ENCODE measurements around the gene ARHGAP22.

Gene ARHGAP22

GRCh38 chr10:48533540-48533939 is 71.3 kb downstream of the ARHGAP22 start:
- DNase-seq (ENCODE audit: low spot score): no peak

- DNase-seq (ENCODE audit: low spot score): no peak
Observed at GRCh38 chr10:48531486-48531885, 73.4 kb downstream of the ARHGAP22 start.

- no peak for DNase-seq (ENCODE audit: low spot score)
Observed at GRCh38 chr10:48529331-48529730, 75.5 kb downstream of the ARHGAP22 start.

- DNase-seq (ENCODE audit: low spot score): no peak
Observed at GRCh38 chr10:48527756-48528155, 77.1 kb downstream of the ARHGAP22 start.

GRCh38 chr10:48526846-48527505 is 77.9 kb downstream of the ARHGAP22 start:
- DNase-seq (ENCODE audit: low spot score): no peak

GRCh38 chr10:48526011-48526821 is 78.7 kb downstream of the ARHGAP22 start:
- no peak for DNase-seq (ENCODE audit: low spot score)

GRCh38 chr10:48525113-48525512 is 79.8 kb downstream of the ARHGAP22 start:
- DNase-seq (ENCODE audit: low spot score): no peak

GRCh38 chr10:48523820-48524758 is 80.8 kb downstream of the ARHGAP22 start:
- no peak for DNase-seq (ENCODE audit: low spot score)

- DNase-seq (ENCODE audit: low spot score): no peak
Observed at GRCh38 chr10:48523212-48523819, 81.6 kb downstream of the ARHGAP22 start.

GRCh38 chr10:48522011-48522765 is 82.7 kb downstream of the ARHGAP22 start:
- DNase-seq (ENCODE audit: low spot score): no peak

GRCh38 chr10:48520594-48520993 is 84.3 kb downstream of the ARHGAP22 start:
- DNase-seq (ENCODE audit: low spot score): no peak

- no peak for DNase-seq (ENCODE audit: low spot score)
Observed at GRCh38 chr10:48520184-48520506, 84.7 kb downstream of the ARHGAP22 start.

GRCh38 chr10:48519481-48520183 is 85.2 kb downstream of the ARHGAP22 start:
- no peak for DNase-seq (ENCODE audit: low spot score)

GRCh38 chr10:48518986-48519385 is 85.9 kb downstream of the ARHGAP22 start:
- DNase-seq (ENCODE audit: low spot score): no peak

- no peak for DNase-seq (ENCODE audit: low spot score)
Observed at GRCh38 chr10:48517911-48518811, 86.7 kb downstream of the ARHGAP22 start.

GRCh38 chr10:48517482-48517881 is 87.4 kb downstream of the ARHGAP22 start:
- DNase-seq (ENCODE audit: low spot score): no peak

- DNase-seq (ENCODE audit: low spot score): no peak
Observed at GRCh38 chr10:48516911-48517310, 88.0 kb downstream of the ARHGAP22 start.

- DNase-seq (ENCODE audit: low spot score): no peak
Observed at GRCh38 chr10:48514916-48515315, 90.0 kb downstream of the ARHGAP22 start.

- DNase-seq (ENCODE audit: low spot score): no peak
Observed at GRCh38 chr10:48514255-48514654, 90.6 kb downstream of the ARHGAP22 start.

GRCh38 chr10:48512861-48513260 is 92.0 kb downstream of the ARHGAP22 start:
- no peak for DNase-seq (ENCODE audit: low spot score)

All from cerebellar cortex (tissue), 1 donor.